ENCODE measurements around the gene RARG.
A peak's percentile ranks its signal among the peaks of the same experiment; 100 is the strongest.

RARG gene

DNA sequence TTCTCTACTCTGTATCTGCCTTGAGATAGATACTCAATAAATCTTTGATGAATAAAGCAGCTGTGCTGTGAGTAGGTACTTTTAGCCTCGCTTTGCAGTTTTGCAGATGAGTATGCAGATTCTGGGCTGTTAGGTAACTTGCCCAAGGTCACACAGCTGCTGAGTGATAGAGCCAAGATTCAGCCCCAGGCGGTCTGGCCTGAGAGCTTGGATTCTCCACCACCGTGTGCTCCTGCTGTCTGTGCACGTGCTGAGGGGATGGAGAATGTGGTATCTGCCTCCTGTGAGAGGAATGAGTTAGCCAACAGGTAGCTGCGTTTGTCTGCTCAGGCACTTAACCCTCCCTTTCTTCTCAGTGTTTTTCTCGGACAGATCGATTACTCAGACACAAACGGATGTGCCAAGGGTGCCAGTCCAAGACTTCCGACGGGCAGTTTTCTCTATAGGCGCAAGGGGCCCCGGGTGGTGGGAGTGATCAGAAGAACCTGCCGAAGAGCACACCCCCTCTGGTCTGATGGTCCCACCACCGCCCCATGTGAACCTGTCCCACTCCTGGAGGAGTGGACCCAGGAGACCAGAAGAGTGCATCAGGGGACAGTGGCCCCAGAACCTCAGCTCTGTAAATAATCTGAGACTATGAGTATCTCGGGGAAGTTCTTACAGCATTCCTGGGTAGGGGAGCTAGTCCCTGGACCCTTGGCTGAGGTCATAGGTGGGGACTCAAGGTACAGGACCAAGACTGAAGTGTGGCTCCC lies 44.7 kb downstream of the RARG start:
- no peaks in the 10 kb centered on the region for H3K9me3 ChIP-seq (ENCODE audit: control insufficient read depth, low read length)
- H2AFZ ChIP-seq: no peak overlapping the region
- no peak overlapping the region for H3K4me3 ChIP-seq (ENCODE audit: low read depth, low read length)
- no peaks in the 10 kb centered on the region for H3K27me3 ChIP-seq (ENCODE audit: control insufficient read depth, insufficient read depth, low read length)
- peaks cover 41% of the 10 kb centered on the region for H3K4me1 ChIP-seq
- H3K4me2 ChIP-seq (ENCODE audit: low read length): no peak overlapping the region
- no peaks in the 10 kb centered on the region for H3K36me3 ChIP-seq (ENCODE audit: control insufficient read depth, insufficient read depth, low read length)
- TF ChIP-seq, protein P1, sequence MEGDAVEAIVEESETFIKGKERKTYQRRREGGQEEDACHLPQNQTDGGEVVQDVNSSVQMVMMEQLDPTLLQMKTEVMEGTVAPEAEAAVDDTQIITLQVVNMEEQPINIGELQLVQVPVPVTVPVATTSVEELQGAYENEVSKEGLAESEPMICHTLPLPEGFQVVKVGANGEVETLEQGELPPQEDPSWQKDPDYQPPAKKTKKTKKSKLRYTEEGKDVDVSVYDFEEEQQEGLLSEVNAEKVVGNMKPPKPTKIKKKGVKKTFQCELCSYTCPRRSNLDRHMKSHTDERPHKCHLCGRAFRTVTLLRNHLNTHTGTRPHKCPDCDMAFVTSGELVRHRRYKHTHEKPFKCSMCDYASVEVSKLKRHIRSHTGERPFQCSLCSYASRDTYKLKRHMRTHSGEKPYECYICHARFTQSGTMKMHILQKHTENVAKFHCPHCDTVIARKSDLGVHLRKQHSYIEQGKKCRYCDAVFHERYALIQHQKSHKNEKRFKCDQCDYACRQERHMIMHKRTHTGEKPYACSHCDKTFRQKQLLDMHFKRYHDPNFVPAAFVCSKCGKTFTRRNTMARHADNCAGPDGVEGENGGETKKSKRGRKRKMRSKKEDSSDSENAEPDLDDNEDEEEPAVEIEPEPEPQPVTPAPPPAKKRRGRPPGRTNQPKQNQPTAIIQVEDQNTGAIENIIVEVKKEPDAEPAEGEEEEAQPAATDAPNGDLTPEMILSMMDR (IDR thresholded peaks at IDR 0.05): no peak
- H3K27ac ChIP-seq: no peak overlapping the region
- peaks cover 2% of the 10 kb centered on the region for H3K79me2 ChIP-seq
- no peak overlapping the region for H3K9ac ChIP-seq

DNA sequence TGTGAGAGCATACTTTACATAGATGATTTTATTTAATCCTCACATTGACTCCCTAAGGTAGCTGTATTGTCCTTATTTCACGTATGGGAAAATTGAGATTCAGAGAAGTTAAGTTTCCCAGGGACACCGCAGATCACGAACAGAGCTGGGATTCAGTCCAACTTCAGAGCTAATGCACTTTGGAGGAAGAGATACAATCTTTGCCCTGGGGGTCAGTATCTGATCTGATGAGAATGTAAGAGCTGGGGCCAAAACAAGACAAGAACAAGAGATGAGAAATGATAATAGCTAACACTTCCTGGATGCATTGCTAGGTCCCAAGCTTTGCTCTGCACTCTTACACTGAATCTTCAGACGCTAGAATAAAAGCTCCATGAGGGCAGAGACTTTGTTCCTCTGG lies 45.3 kb downstream of the RARG start:
- no peak overlapping the region for H3K9ac ChIP-seq
- H3K9me3 ChIP-seq (ENCODE audit: control insufficient read depth, low read length): no peaks in the 10 kb centered on the region
- no peak overlapping the region for H3K27ac ChIP-seq
- no peaks in the 10 kb centered on the region for H3K36me3 ChIP-seq (ENCODE audit: control insufficient read depth, insufficient read depth, low read length)
- H3K4me3 ChIP-seq (ENCODE audit: low read depth, low read length): no peak overlapping the region
- H3K27me3 ChIP-seq (ENCODE audit: control insufficient read depth, insufficient read depth, low read length): no peaks in the 10 kb centered on the region
- H3K79me2 ChIP-seq: peaks cover 6% of the 10 kb centered on the region
- peaks cover 47% of the 10 kb centered on the region for H3K4me1 ChIP-seq
- TF ChIP-seq, protein P1 (IDR thresholded peaks at IDR 0.05): no peak
- no peak overlapping the region for H2AFZ ChIP-seq
- peak overlapping the region; percentile 16 for H3K4me2 ChIP-seq (ENCODE audit: low read length)

DNA sequence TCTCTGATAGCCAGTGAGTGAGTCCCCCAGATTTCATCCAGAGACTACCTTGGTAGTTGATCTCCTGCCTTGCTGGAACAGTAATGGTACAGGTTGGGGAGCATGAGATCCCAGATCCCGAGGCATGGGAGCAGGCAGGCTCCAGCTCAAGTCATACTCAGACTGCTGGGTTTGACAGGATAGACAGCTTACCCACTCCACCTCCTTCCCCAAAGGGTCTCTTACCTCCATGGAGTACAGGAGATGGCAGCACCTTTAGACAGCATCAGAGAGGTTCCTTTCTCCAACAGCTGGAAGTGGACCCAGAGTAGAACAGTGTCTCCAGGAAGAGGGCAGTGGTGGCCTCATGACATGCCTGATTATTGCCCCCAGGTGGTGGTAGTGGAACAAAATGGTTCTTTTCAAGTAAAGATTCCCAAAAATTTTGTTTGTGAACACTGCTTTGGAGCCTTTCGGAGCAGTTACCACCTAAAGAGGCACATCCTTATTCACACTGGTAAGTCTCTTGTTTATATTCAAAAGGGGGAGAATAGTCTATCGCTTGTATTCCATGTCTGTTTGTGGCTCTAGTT lies 46.3 kb downstream of the RARG start:
- no peak overlapping the region for H2AFZ ChIP-seq
- no peaks in the 10 kb centered on the region for H3K36me3 ChIP-seq (ENCODE audit: control insufficient read depth, insufficient read depth, low read length)
- peaks cover 6% of the 10 kb centered on the region for H3K79me2 ChIP-seq
- H3K4me3 ChIP-seq (ENCODE audit: low read depth, low read length): no peak overlapping the region
- H3K9me3 ChIP-seq (ENCODE audit: control insufficient read depth, low read length): no peaks in the 10 kb centered on the region
- H3K27ac ChIP-seq: no peak overlapping the region
- H3K27me3 ChIP-seq (ENCODE audit: control insufficient read depth, insufficient read depth, low read length): no peaks in the 10 kb centered on the region
- H3K4me1 ChIP-seq: peaks cover 49% of the 10 kb centered on the region
- TF ChIP-seq, protein P1 (IDR thresholded peaks at IDR 0.05): peak; percentile 18
- H3K9ac ChIP-seq: no peak overlapping the region
- H3K4me2 ChIP-seq (ENCODE audit: low read length): no peak overlapping the region

DNA sequence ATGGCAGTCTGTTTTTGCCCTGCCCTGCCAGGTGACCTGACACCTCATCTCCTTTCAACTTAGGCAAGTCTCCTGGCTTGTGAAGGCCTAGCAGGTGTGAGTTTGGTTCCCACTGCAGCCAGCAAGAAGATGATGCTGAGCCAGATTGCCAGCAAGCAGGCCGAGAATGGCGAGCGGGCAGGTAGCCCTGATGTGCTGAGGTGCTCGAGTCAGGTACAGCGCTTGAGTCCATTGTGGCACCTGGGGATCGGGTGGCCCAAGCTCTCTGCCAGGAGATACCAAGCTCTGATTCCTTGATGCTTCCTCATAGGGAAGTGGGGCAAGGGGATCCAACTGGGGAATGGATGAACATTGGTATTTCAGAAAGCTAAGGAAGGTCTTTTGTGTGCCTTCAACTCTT lies 47.2 kb downstream of the RARG start:
- no peaks in the 10 kb centered on the region for H3K36me3 ChIP-seq (ENCODE audit: control insufficient read depth, insufficient read depth, low read length)
- no peaks in the 10 kb centered on the region for H3K9me3 ChIP-seq (ENCODE audit: control insufficient read depth, low read length)
- H3K4me2 ChIP-seq (ENCODE audit: low read length): no peak overlapping the region
- no peaks in the 10 kb centered on the region for H3K27me3 ChIP-seq (ENCODE audit: control insufficient read depth, insufficient read depth, low read length)
- H3K4me1 ChIP-seq: peaks cover 50% of the 10 kb centered on the region
- peaks cover 6% of the 10 kb centered on the region for H3K79me2 ChIP-seq
- H3K27ac ChIP-seq: no peak overlapping the region
- H3K4me3 ChIP-seq (ENCODE audit: low read depth, low read length): no peak overlapping the region
- TF ChIP-seq, protein P1 (IDR thresholded peaks at IDR 0.05): no peak
- H3K9ac ChIP-seq: no peak overlapping the region
- no peak overlapping the region for H2AFZ ChIP-seq

DNA sequence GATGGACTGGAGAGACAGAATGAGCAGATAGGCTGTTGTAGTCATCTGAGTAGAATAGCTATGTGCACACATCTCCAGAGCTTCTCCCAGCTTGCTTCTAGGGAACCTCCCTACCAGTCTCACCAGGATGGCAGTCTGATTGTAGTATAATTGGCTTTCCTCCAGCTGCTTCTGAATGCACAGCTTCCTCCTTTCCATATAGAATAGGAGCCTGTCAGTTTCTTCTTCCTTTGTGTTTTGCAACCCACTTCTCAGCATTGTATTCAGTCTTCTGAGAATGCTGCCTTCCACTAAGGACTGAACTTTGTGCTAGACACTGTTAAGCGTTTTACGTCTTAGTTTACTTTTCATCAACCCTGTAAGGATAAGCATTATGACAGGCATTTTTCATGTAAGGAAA lies 49.1 kb downstream of the RARG start:
- TF ChIP-seq, protein P1 (IDR thresholded peaks at IDR 0.05): no peak
- no peak overlapping the region for H3K4me3 ChIP-seq (ENCODE audit: low read depth, low read length)
- no peaks in the 10 kb centered on the region for H3K27me3 ChIP-seq (ENCODE audit: control insufficient read depth, insufficient read depth, low read length)
- no peak overlapping the region for H3K9ac ChIP-seq
- no peaks in the 10 kb centered on the region for H3K9me3 ChIP-seq (ENCODE audit: control insufficient read depth, low read length)
- no peaks in the 10 kb centered on the region for H3K36me3 ChIP-seq (ENCODE audit: control insufficient read depth, insufficient read depth, low read length)
- H3K27ac ChIP-seq: no peak overlapping the region
- H3K4me1 ChIP-seq: peaks cover 54% of the 10 kb centered on the region
- no peak overlapping the region for H2AFZ ChIP-seq
- H3K79me2 ChIP-seq: peaks cover 10% of the 10 kb centered on the region
- peak overlapping the region; percentile 25 for H3K4me2 ChIP-seq (ENCODE audit: low read length)

All from parathyroid adenoma (tissue), 2 donors.